HEK293T (cell line): ENCODE results near the gene PFDN5.

Experiments used
- ARNT ChIP-seq: fragments of 450-650 bp; IDR thresholded peaks from 2 replicates; pipeline ENCODE4 v1.6.1; 2017; ENCODE audit warnings: mild to moderate bottlenecking
- BHLHE40 ChIP-seq: fragments of 450-650 bp; IDR thresholded peaks from 2 replicates; pipeline ENCODE4 v1.6.1; 2016; ENCODE audit warnings: mild to moderate bottlenecking, moderate library complexity, borderline replicate concordance
- CTBP1 ChIP-seq: fragments of 450-650 bp; IDR thresholded peaks from 2 replicates; pipeline ENCODE4 v1.6.1; 2016; ENCODE audit warnings: borderline replicate concordance
- ELF4 ChIP-seq: fragments of 450-650 bp; IDR thresholded peaks from 2 replicates; pipeline ENCODE4 v1.6.1; 2017; ENCODE audit warnings: antibody characterized with exemption
- FOXA1 ChIP-seq: fragments of 450-650 bp; IDR thresholded peaks from 2 replicates; pipeline ENCODE4 v1.6.1; 2016; ENCODE audit warnings: mild to moderate bottlenecking
- FOXK2 ChIP-seq: fragments of 450-650 bp; IDR thresholded peaks from 2 replicates; pipeline ENCODE4 v1.6.1; 2016; ENCODE audit warnings: mild to moderate bottlenecking
- FOXM1 ChIP-seq: fragments of 450-650 bp; IDR thresholded peaks from 2 replicates; pipeline ENCODE4 v1.6.1; 2017; ENCODE audit warnings: mild to moderate bottlenecking, borderline replicate concordance
- NFRKB ChIP-seq: fragments of 450-650 bp; IDR thresholded peaks from 2 replicates; pipeline ENCODE4 v1.6.1; 2016; ENCODE audit warnings: mild to moderate bottlenecking, moderate library complexity
- PKNOX1 ChIP-seq: fragments of 450-650 bp; IDR thresholded peaks from 2 replicates; pipeline ENCODE4 v1.6.1; 2016
- SP1 ChIP-seq: fragments of 450-650 bp; IDR thresholded peaks from 2 replicates; pipeline ENCODE4 v1.6.1; 2017
- SUZ12 ChIP-seq: fragments of 450-650 bp; IDR thresholded peaks from 2 replicates; pipeline ENCODE4 v1.6.1; 2016; ENCODE audit warnings: mild to moderate bottlenecking
- TARDBP ChIP-seq: fragments of 450-650 bp; IDR thresholded peaks from 2 replicates; pipeline ENCODE4 v1.6.1; 2016

DNA sequence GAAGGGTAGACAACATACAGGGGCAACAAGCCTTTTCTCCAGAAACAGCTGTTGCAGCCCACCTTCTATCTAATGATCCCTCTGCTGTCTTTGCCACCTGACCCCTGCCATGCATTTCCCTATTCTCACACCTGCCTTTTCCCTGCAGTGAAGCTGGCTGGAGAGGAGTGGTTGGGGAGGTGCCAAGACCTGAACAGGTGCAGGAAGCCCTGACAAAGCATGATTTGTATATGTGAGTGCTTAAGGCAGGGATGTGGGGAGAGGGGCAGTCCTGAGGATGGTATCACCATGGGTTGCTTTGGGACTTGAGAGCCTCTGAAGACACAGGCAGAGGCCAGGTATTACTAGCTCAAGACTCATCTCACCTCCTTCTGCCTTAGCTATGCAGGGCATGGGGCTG is 2.9 kb upstream of the PFDN5 start:
- TF ChIP-seq TARDBP: no peak
- TF ChIP-seq FOXM1: no peak
- no peak for TF ChIP-seq BHLHE40
- TF ChIP-seq SP1: no peak
- TF ChIP-seq CTBP1: no peak
- no peak for TF ChIP-seq FOXA1
- no peak for TF ChIP-seq SUZ12
- no peak for TF ChIP-seq FOXK2
- TF ChIP-seq ELF4: no peak
- no peak for TF ChIP-seq NFRKB
- TF ChIP-seq PKNOX1: no peak
- no peak for TF ChIP-seq ARNT
